NT2/D1 (cell line): Measurements from ENCODE around the gene TMEM163.

Source experiments
- SUZ12 ChIP-seq: IDR thresholded peaks from 2 replicates; pipeline ENCODE4 v1.6.1; 2011; ENCODE audit not compliant: insufficient read length, insufficient read depth; ENCODE audit errors: extremely low read depth
- YY1 ChIP-seq: IDR thresholded peaks from 2 replicates; pipeline ENCODE4 v1.6.1; 2011; ENCODE audit not compliant: insufficient read length, insufficient read depth

GRCh38 chr2:134457765-134458472 lies 260.9 kb downstream of the TMEM163 start:
- TF ChIP-seq SUZ12 (no peak), YY1 (no peak)
